Effector memory CD4-positive, alpha-beta T cell (primary cell): Measurements from ENCODE around the gene FCRLA.
"Not testable (repeated sequence)": the region's sequence is repeated elsewhere in the genome, so short reads cannot be mapped to it uniquely, and the experiment has no call there.

Experiments used
- DNase-seq, 3 donors: peaks; one replicate each; pipeline ENCODE4 v3.0.0-alpha.2; 2020
- H3K27ac ChIP-seq: 2 replicates; pipeline ENCODE4 v1.7.0; 2013; ENCODE audit warnings: mild to moderate bottlenecking, low read length, moderate library complexity; ENCODE audit not compliant: insufficient read depth, poor library complexity, severe bottlenecking
- H3K27me3 ChIP-seq: replicated peaks from 2 replicates; pipeline ENCODE4 v1.7.0; 2013; ENCODE audit warnings: mild to moderate bottlenecking, low read length; ENCODE audit not compliant: insufficient read depth, control insufficient read depth, poor library complexity, severe bottlenecking
- H3K36me3 ChIP-seq: 2 replicates; pipeline ENCODE4 v1.7.0; 2013; ENCODE audit warnings: mild to moderate bottlenecking, low read length, moderate library complexity; ENCODE audit not compliant: control insufficient read depth, insufficient read depth
- H3K4me1 ChIP-seq: 2 replicates; pipeline ENCODE4 v1.7.0; 2013; ENCODE audit warnings: low read length, mild to moderate bottlenecking; ENCODE audit not compliant: control insufficient read depth, insufficient read depth, poor library complexity, severe bottlenecking
- H3K4me3 ChIP-seq: 2 replicates; pipeline ENCODE4 v1.7.0; 2013; ENCODE audit warnings: low read length, low read depth, mild to moderate bottlenecking; ENCODE audit not compliant: insufficient read depth, poor library complexity, severe bottlenecking
- H3K9me3 ChIP-seq: 2 replicates; pipeline ENCODE4 v1.7.0; 2013; ENCODE audit warnings: mild to moderate bottlenecking, low read length, moderate library complexity; ENCODE audit not compliant: control insufficient read depth

The FCRLA gene

GRCh38 chr1:161674908-161675307 is 32.1 kb upstream of the FCRLA start:
- H3K36me3 ChIP-seq, H3K4me3 ChIP-seq, H3K4me1 ChIP-seq, H3K27me3 ChIP-seq, DNase-seq, H3K9me3 ChIP-seq, H3K27ac ChIP-seq: not testable (repeated sequence)

DNA sequence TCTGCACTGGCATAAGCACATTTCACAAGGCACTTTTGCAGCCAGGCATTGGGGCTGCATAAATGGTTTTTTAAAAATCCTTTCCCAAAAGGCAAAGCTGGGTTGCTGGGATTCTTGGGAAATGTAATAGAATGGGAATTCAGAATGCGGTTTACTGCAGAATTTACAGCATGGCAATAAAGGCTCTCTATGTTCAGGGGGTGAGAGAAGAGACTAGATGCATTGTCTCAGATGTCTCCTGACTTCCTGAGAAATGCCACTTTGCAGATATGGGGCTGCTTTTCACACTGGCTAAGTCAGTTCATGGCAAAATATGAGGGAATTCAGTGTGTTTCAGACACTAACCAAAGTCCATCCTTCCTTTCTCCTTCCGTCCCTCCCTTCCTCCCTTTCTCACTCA is 30.6 kb upstream of the FCRLA start:
- Histone ChIP-seq H3K36me3 (no peaks in the 10 kb centered on the region), H3K4me3 (no peak overlapping the region), H3K27ac (no peak overlapping the region), H3K9me3 (no peaks in the 10 kb centered on the region), H3K4me1 (no peaks in the 10 kb centered on the region), H3K27me3 (no peaks in the 10 kb centered on the region)
- DNase-seq = no peak

- Histone ChIP-seq H3K36me3 (no peaks in the 10 kb centered on the region), H3K27me3 (no peaks in the 10 kb centered on the region), H3K4me1 (no peaks in the 10 kb centered on the region), H3K9me3 (no peaks in the 10 kb centered on the region), H3K27ac (no peak overlapping the region), H3K4me3 (no peak overlapping the region)
- no peak for DNase-seq
Observed at GRCh38 chr1:161676958-161677689, 29.9 kb upstream of the FCRLA start.

DNA sequence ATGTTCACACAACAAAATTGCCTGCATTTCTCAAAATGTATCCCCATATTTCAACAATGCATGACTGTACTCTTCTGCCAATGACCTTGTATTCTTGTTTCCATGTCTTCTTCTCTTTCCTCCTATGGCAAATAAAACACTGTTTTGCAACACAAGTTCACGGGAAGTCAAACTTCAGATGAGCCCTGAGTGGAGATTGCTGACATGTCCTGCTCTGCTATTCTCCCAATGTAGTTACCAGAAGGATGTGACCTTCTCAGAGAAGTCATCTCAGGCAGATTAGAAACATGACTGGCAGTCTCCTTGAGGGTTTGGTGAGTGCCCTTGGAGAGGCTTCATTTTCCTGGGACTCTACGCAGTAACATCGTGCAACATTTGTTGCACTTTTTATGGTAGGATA is 28.5 kb upstream of the FCRLA start:
- Histone ChIP-seq H3K4me1 (no peaks in the 10 kb centered on the region), H3K27me3 (no peaks in the 10 kb centered on the region), H3K36me3 (no peaks in the 10 kb centered on the region), H3K27ac (no peak overlapping the region), H3K9me3 (no peaks in the 10 kb centered on the region), H3K4me3 (no peak overlapping the region)
- no peak for DNase-seq

DNA sequence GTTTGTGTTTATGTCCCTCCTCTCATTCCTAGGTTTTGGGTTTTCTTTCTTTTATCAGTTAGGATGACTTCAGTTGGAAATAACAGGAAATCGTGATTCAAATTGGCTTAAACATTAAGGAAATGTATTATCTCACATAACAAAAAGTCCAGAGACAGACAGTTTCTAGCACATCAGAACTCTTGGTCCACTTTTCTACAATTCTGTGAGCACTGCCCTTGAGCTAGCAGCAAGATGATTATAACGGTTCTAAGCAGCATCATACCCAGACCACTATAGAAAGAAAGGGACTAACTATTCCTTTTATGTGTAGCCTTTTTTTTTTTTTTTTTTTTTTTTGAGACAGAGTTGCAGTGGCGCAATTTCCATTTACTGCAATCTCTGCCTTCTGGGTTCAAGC is 25.1 kb upstream of the FCRLA start:
- no peak for DNase-seq
- Histone ChIP-seq H3K4me3 (no peak overlapping the region), H3K27me3 (no peaks in the 10 kb centered on the region), H3K9me3 (no peaks in the 10 kb centered on the region), H3K36me3 (no peaks in the 10 kb centered on the region), H3K27ac (no peak overlapping the region), H3K4me1 (no peaks in the 10 kb centered on the region)

DNA sequence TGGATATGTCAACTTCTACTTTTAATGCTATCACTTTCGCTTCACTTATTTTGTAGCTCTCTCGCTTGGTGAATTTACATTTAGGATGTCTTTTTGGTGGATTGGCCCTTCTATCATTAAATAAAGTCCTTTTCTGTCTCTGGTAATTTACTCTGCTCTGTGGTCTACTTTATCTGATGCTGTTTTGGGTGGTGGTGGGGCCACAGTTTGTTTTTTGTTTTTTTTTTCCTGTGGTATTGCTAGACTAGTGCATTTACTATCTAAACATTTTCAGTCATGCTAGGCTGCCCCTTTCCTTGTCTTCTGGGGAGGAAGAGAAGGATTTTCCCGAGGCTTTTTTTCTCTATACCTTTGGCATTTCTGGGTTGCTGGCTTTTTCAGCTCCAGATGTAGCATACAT is 18.1 kb upstream of the FCRLA start:
- Histone ChIP-seq H3K27me3 (no peaks in the 10 kb centered on the region), H3K9me3 (no peaks in the 10 kb centered on the region), H3K27ac (no peak overlapping the region), H3K4me3 (no peak overlapping the region), H3K36me3 (no peaks in the 10 kb centered on the region), H3K4me1 (no peaks in the 10 kb centered on the region)
- DNase-seq = no peak

GRCh38 chr1:161691846-161692245 is 15.2 kb upstream of the FCRLA start:
- H3K36me3 ChIP-seq = no peaks in the 10 kb centered on the region
- H3K4me1 ChIP-seq = no peaks in the 10 kb centered on the region
- no peaks in the 10 kb centered on the region for H3K9me3 ChIP-seq
- no peaks in the 10 kb centered on the region for H3K27me3 ChIP-seq
- H3K27ac ChIP-seq = no peak overlapping the region
- no peak for DNase-seq
- no peak overlapping the region for H3K4me3 ChIP-seq

DNA sequence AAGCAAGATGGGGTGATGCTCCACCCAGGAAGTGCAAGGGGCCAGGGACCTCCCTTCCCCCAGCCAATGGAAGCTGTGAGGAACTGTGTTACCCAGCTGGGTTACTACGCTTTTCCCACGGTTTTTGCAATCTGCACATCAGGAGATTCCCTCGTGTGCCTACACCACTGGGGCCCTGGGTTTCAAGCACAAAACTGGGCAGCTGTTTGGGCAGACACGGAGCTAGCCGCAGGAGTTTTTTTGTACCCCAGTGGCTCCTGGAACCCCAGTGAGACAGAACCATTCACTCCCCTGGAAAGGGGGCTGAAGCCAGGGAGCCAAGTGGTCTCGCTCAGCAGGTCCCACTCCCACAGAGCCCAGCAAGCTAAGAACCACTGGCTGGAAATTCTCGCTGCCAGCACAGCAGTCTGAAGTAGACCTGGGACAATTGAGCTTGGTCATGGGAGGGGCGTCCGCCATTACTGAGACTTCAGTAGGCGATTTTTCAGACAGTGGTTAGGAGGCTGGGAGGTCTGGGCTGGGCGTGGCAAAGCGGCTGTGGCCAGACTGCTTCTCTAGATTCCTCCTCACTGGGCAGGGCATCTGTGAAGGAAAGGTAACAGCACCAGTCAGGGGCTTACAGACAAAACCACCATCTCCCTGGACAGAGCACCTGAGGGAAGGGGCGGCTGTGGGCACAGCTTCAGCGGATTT is 13.9 kb upstream of the FCRLA start:
- not testable (repeated sequence) for H3K4me1 ChIP-seq, DNase-seq, H3K27me3 ChIP-seq, H3K27ac ChIP-seq, H3K4me3 ChIP-seq, H3K9me3 ChIP-seq, H3K36me3 ChIP-seq

DNA sequence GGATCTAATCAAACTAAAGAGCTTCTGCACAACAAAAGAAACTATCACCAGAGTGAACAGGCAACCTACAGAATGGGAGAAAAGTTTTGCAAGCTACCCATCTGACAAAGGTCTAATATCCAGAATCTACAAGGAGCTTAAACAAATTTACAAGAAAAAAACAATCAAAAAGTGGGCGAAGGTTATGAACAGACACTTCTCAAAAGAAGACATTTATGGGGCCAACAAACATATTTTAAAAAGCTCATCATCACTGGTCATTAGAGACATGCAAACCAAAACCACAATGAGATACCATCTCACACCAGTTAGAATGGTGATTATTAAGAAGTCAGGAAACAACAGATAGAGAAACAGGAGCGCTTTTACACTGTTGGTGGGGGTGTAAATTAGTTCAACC is 8.7 kb upstream of the FCRLA start:
- H3K4me1 ChIP-seq, H3K9me3 ChIP-seq, H3K36me3 ChIP-seq, H3K27ac ChIP-seq, H3K4me3 ChIP-seq, H3K27me3 ChIP-seq, DNase-seq: not testable (repeated sequence)

DNA sequence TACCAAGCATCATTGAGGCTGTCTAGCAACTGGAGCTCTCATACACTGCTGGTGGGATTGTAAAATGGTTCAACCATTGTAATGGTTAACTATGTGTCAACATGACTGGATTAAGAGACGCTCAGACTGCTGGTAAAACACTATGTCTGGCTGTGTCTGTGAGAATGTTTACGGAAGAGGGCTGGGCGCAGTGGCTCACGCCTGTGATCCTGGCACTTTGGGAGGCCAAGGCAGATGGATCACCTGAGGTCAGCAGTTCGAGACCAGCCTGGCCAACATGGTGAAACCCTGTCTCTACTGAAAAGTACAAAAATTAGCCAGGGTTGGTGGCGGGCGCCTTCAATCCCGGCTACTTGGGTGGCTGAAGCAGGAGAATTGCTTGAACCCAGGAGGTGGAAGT is 4.8 kb upstream of the FCRLA start:
- no peaks in the 10 kb centered on the region for H3K9me3 ChIP-seq
- no peak overlapping the region for H3K4me3 ChIP-seq
- H3K27ac ChIP-seq = no peak overlapping the region
- no peaks in the 10 kb centered on the region for H3K27me3 ChIP-seq
- no peak for DNase-seq
- no peaks in the 10 kb centered on the region for H3K4me1 ChIP-seq
- no peaks in the 10 kb centered on the region for H3K36me3 ChIP-seq
